Karpas-422 (cell line): ENCODE results near the gene GCNA. TPM values are rescaled to one million over a fixed set of nuclear protein-coding genes. Genes with fewer than 3 reads are reported as not detected.

Experiments
- DNase-seq: peaks from one replicate; pipeline ENCODE4 v3.0.0-alpha.2; 2015
- H2AFZ ChIP-seq: fragments of 200-600 bp; sonication (generic); 2 replicates; pipeline ENCODE4 v1.6.1; 2014; ENCODE audit warnings: antibody characterized with exemption, low read length, mixed read lengths
- H3K27ac ChIP-seq: fragments of 200-600 bp; sonication (generic); 2 replicates; pipeline ENCODE4 v1.5.1; 2014; ENCODE audit warnings: mild to moderate bottlenecking, low read length, moderate library complexity
- H3K27me3 ChIP-seq: fragments of 200-600 bp; sonication (generic); 2 replicates; pipeline ENCODE4 v1.6.1; 2014; ENCODE audit warnings: low read length, mixed read lengths
- H3K36me3 ChIP-seq: fragments of 200-600 bp; sonication (generic); 2 replicates; pipeline ENCODE4 v1.6.1; 2014; ENCODE audit warnings: low read length, mixed read lengths; ENCODE audit not compliant: insufficient read depth
- H3K4me1 ChIP-seq: fragments of 200-600 bp; sonication (generic); 2 replicates; pipeline ENCODE4 v1.6.1; 2014; ENCODE audit warnings: mild to moderate bottlenecking, low read length, mixed read lengths
- H3K4me2 ChIP-seq: fragments of 200-600 bp; sonication (generic); 2 replicates; pipeline ENCODE4 v1.6.1; 2014; ENCODE audit warnings: low read length, low read depth, mild to moderate bottlenecking; ENCODE audit not compliant: poor library complexity, severe bottlenecking
- H3K4me3 ChIP-seq: fragments of 200-600 bp; sonication (generic); 2 replicates; pipeline ENCODE4 v1.5.1; 2014; ENCODE audit warnings: mild to moderate bottlenecking, antibody characterized with exemption, low read length, mixed read lengths
- H3K79me2 ChIP-seq: fragments of 200-600 bp; sonication (generic); 2 replicates; pipeline ENCODE4 v1.6.1; 2014; ENCODE audit warnings: mild to moderate bottlenecking, low read length, mixed read lengths
- H3K9ac ChIP-seq: fragments of 200-600 bp; sonication (generic); 2 replicates; pipeline ENCODE4 v1.6.0; 2014; ENCODE audit warnings: low read length
- H3K9me2 ChIP-seq: fragments of 200-600 bp; sonication (generic), shearing (Covaris generic); replicated peaks from 2 replicates; pipeline ENCODE4 v1.6.0; 2014; ENCODE audit warnings: mild to moderate bottlenecking, low read length, moderate library complexity; ENCODE audit not compliant: insufficient read depth
- H3K9me3 ChIP-seq: fragments of 300-700, 200-600 bp; sonication (generic); 2 replicates; pipeline ENCODE4 v1.6.1; 2014; ENCODE audit warnings: low read length, mixed read lengths
- H4K20me1 ChIP-seq: fragments of 200-600 bp; sonication (generic); 2 replicates; pipeline ENCODE4 v1.6.1; 2014; ENCODE audit warnings: mild to moderate bottlenecking, antibody characterized with exemption, low read length, low read depth; ENCODE audit not compliant: insufficient read depth
- total RNA-seq: library from RNA; depleted of rRNA; stranded (reverse); fragments of >200 nt; shearing (Covaris generic); gene quantifications from 2 replicates; pipeline ENCODE4 v1.2.3, GENCODE V29; 2014; ENCODE audit warnings: low replicate concordance

Gene GCNA
- total RNA-seq, 1 experiment from 2014 or later = 5.4 TPM

DNA sequence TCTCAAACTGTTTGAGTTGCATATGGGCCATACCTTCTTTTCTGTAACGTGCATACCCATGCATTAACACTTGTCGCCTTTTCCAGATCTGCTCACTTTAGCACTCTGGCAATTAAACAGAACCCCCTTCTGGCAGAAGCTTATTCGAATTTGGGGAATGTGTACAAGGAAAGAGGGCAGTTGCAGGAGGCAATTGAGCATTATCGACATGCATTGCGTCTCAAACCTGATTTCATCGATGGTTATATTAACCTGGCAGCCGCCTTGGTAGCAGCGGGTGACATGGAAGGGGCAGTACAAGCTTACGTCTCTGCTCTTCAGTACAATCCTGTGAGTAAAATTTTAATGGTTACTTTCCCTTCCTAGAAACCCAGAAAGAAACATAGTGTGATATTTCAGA lies 40.5 kb upstream of the GCNA start:
- Histone ChIP-seq H3K36me3 (peaks cover 32% of the 10 kb centered on the region; the same call in 1 of the 2 replicates), H3K4me3 (no peak overlapping the region; the same call in 1 of the 2 replicates), H3K9me2 (no peaks in the 10 kb centered on the region), H3K9ac (no peak overlapping the region), H4K20me1 (peaks cover 57% of the 10 kb centered on the region), H3K4me1 (peaks cover 60% of the 10 kb centered on the region), H3K9me3 (no peaks in the 10 kb centered on the region), H3K79me2 (peaks cover 98% of the 10 kb centered on the region), H3K27me3 (no peaks in the 10 kb centered on the region), H2AFZ (no peak overlapping the region), H3K27ac (no peak overlapping the region), H3K4me2 (no peak overlapping the region)
- DNase-seq = no peak

DNA sequence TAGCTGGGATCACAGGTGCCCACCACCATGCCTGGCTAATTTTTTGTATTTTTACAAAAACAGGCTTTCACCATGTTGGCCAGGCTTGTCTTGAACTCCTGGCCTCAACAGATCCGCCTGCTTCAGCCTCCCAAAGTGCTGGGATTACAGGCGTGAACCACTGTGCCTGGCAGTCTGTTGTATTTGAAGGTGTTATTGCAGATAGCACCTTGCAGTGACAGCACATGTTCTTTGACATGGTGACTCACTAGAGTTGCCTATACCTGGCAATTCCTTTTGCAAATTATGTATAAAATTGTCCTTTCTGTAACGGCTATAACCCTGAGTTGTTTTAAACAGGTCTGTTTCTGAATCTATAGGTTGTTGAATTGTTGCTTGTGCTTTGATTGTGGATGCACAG lies 37.4 kb upstream of the GCNA start:
- Histone ChIP-seq H3K4me1 (peaks cover 50% of the 10 kb centered on the region), H3K27me3 (no peaks in the 10 kb centered on the region), H3K79me2 (peaks cover 96% of the 10 kb centered on the region), H3K4me3 (no peak overlapping the region), H3K4me2 (peak overlapping the region; percentile 23), H3K9ac (no peak overlapping the region), H2AFZ (no peak overlapping the region), H3K9me2 (no peaks in the 10 kb centered on the region), H3K9me3 (no peaks in the 10 kb centered on the region), H4K20me1 (peaks cover 44% of the 10 kb centered on the region), H3K27ac (no peak overlapping the region), H3K36me3 (peaks cover 39% of the 10 kb centered on the region; the same call in 1 of the 2 replicates)
- no peak for DNase-seq

DNA sequence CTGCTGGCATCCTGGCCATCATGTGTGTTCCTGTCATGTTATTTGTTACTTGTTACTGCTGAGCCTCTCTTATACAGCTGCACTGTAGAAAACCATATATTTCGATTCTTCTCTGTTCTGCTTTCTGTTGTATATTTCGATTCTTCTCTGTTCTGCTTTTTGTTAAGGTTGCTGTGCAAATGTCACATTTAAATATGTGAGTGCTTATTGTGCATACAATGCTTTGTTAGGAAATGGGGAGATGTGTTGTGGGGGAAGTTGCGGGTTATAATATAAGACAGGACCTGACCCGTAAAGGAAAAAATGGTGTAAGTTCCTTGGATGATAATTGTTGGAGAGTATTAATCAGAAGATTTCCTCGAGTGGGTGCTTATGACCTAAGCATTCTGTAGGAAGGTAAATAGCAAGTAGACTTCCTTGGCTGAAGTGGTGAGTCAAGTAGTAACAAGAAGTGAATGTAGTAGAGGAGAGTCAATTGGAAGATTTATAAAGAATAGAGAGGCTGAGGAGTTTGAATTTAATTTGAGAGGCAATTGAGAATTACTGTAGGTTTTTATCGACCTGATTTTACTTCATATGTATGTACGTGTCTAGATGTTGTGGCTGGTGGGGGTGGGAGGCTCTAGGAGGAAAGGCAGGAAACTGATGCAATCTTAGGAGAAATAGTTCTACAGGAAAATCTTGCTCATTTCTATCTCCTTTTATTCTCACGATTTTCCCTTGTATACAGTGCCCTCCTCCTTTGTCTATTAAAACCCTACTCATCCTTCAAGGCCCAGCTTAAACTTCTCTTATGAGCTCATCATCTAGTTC lies 36.8 kb upstream of the GCNA start:
- Histone ChIP-seq H3K4me3 (no peak overlapping the region), H3K9me2 (no peaks in the 10 kb centered on the region), H3K79me2 (peaks cover 93% of the 10 kb centered on the region), H3K36me3 (peaks cover 33% of the 10 kb centered on the region; the same call in 1 of the 2 replicates), H3K9ac (no peak overlapping the region), H4K20me1 (peaks cover 39% of the 10 kb centered on the region), H3K4me1 (peaks cover 44% of the 10 kb centered on the region), H3K27me3 (no peaks in the 10 kb centered on the region), H3K9me3 (no peaks in the 10 kb centered on the region), H3K4me2 (no peak overlapping the region), H3K27ac (no peak overlapping the region; the same call in 1 of the 2 replicates), H2AFZ (no peak overlapping the region)
- DNase-seq = peak; percentile 46

DNA sequence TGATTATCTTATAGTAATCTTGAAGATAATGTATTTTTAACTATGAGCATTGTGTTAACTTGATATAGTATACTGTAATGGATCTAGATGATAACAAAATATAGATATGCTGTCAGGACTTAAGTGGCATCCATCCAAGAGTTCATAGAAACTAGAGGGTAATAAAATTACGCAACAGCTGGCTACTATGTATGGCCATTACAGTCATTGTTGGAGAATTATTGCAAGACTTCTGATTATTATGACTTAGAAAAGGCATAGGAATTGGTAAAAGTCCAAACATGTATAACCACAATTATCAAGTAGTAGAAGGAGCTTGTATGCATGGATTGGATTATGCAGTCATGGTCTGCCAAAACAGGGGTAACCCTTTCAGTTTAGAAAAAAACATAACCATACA lies 35.8 kb upstream of the GCNA start:
- no peaks in the 10 kb centered on the region for H3K27me3 ChIP-seq
- H3K4me2 ChIP-seq = no peak overlapping the region
- H2AFZ ChIP-seq = no peak overlapping the region
- no peak for DNase-seq
- no peaks in the 10 kb centered on the region for H3K9me2 ChIP-seq
- H4K20me1 ChIP-seq = peaks cover 37% of the 10 kb centered on the region
- H3K4me1 ChIP-seq = peaks cover 41% of the 10 kb centered on the region
- no peaks in the 10 kb centered on the region for H3K9me3 ChIP-seq
- H3K27ac ChIP-seq = no peak overlapping the region
- peaks cover 90% of the 10 kb centered on the region for H3K79me2 ChIP-seq
- no peak overlapping the region for H3K9ac ChIP-seq
- H3K36me3 ChIP-seq = peaks cover 38% of the 10 kb centered on the region; the same call in 1 of the 2 replicates
- no peak overlapping the region for H3K4me3 ChIP-seq

DNA sequence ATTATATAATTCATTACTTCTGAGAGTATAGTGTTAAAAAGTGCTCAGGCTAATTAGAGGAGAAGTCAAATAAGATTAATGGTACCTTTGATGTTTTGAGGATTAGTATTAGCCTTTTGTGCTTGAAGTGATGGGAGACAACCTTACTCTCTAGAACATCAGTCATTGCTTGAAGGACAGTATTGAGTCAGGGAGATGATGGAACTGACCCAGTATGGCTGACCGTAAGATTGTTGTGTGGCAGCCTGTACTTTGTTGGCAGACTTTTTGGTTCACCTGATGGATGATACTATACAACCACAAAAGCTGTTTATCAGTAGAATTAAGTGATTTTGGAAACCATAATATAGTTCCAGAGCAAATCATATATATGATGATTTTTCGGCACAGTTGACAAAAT lies 35.4 kb upstream of the GCNA start:
- peaks cover 34% of the 10 kb centered on the region for H4K20me1 ChIP-seq
- DNase-seq = no peak
- peaks cover 39% of the 10 kb centered on the region; the same call in 1 of the 2 replicates for H3K36me3 ChIP-seq
- peaks cover 87% of the 10 kb centered on the region for H3K79me2 ChIP-seq
- H3K4me2 ChIP-seq = no peak overlapping the region
- no peak overlapping the region for H2AFZ ChIP-seq
- H3K9me3 ChIP-seq = no peaks in the 10 kb centered on the region
- H3K9me2 ChIP-seq = no peaks in the 10 kb centered on the region
- H3K4me3 ChIP-seq = no peak overlapping the region
- H3K4me1 ChIP-seq = peaks cover 38% of the 10 kb centered on the region
- no peaks in the 10 kb centered on the region for H3K27me3 ChIP-seq
- H3K27ac ChIP-seq = no peak overlapping the region
- no peak overlapping the region for H3K9ac ChIP-seq

DNA sequence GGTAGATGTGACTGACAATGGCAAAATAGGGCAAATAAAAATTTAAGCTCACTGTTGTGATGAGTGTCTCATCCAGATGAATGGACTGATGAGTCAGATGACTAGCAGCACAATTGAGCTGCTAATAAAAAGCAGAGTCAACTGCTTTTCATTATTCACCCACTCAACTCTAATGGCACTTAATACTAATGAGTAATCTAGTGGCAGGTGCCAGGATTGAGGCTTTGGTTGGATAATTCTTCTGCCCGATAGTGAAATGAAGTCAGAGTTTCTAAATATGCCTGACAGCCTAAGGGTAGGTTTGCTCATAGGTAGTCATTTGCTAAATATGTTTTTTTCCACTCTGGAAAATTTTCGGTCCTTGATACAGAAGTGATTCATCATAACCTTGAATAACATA lies 34.9 kb upstream of the GCNA start:
- peaks cover 31% of the 10 kb centered on the region for H4K20me1 ChIP-seq
- H2AFZ ChIP-seq = no peak overlapping the region
- peaks cover 33% of the 10 kb centered on the region for H3K4me1 ChIP-seq
- H3K9me3 ChIP-seq = no peaks in the 10 kb centered on the region
- no peaks in the 10 kb centered on the region for H3K9me2 ChIP-seq
- H3K9ac ChIP-seq = no peak overlapping the region
- no peak overlapping the region for H3K4me2 ChIP-seq
- H3K27me3 ChIP-seq = no peaks in the 10 kb centered on the region
- peaks cover 86% of the 10 kb centered on the region for H3K79me2 ChIP-seq
- peaks cover 39% of the 10 kb centered on the region; the same call in 1 of the 2 replicates for H3K36me3 ChIP-seq
- no peak overlapping the region for H3K27ac ChIP-seq
- DNase-seq = no peak
- H3K4me3 ChIP-seq = no peak overlapping the region

DNA sequence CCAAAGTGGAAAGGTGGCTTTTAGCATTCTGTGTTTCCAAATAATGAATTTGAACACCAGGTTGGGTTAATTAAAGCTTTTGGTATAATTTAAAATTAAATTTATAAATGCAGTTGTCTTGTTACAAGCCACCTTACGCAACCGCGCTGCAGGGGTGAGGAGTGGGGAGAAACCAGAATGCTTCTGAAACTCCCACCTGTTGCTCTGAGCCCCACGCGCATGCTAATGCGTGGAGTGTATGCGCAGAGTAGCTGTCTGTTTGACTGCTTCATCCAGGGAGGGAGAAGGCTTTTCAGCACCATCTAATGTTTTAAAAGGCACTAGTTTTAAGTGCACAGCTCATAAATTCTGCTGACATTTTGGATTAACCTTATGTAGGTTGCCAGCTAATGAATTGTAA lies 32.9 kb upstream of the GCNA start:
- Histone ChIP-seq H3K27me3 (no peaks in the 10 kb centered on the region), H2AFZ (no peak overlapping the region), H3K9me2 (no peaks in the 10 kb centered on the region), H4K20me1 (peaks cover 12% of the 10 kb centered on the region; the same call in 1 of the 2 replicates), H3K27ac (no peak overlapping the region), H3K9me3 (no peaks in the 10 kb centered on the region), H3K4me2 (no peak overlapping the region), H3K9ac (no peak overlapping the region), H3K4me3 (no peak overlapping the region), H3K36me3 (peaks cover 31% of the 10 kb centered on the region; the same call in 1 of the 2 replicates), H3K79me2 (peaks cover 74% of the 10 kb centered on the region), H3K4me1 (peaks cover 13% of the 10 kb centered on the region)
- no peak for DNase-seq

DNA sequence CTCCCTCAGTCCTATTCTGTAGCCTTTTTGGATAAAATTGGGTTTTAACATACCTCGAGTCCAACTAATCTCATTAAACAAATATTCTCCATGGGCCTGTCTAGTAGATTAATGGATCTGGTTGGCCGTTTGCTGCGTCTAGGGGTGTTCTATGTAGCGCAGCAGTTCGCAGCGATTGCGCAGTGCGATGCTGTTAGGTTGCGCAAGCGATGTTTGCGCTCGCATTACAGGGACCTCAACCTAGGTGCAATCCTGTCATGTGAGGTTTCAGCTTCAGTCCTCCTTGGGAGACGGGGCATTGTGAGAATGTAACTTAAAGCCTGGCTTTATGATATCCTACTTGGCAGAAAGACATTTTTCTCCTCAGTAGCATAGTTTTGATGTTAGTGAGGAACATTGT lies 31.4 kb upstream of the GCNA start:
- no peak overlapping the region for H3K4me3 ChIP-seq
- peaks cover 10% of the 10 kb centered on the region; the same call in 1 of the 2 replicates for H4K20me1 ChIP-seq
- H3K27ac ChIP-seq = no peak overlapping the region
- H3K9me3 ChIP-seq = no peaks in the 10 kb centered on the region
- no peak overlapping the region for H3K4me2 ChIP-seq
- no peak overlapping the region for H2AFZ ChIP-seq
- H3K36me3 ChIP-seq = peaks cover 30% of the 10 kb centered on the region; the same call in 1 of the 2 replicates
- no peaks in the 10 kb centered on the region for H3K9me2 ChIP-seq
- H3K4me1 ChIP-seq = no peaks in the 10 kb centered on the region
- DNase-seq = no peak
- H3K79me2 ChIP-seq = peaks cover 62% of the 10 kb centered on the region
- no peaks in the 10 kb centered on the region for H3K27me3 ChIP-seq
- H3K9ac ChIP-seq = no peak overlapping the region
